CD14-positive monocyte (primary cell): ENCODE measurements around the gene DCUN1D5. TPM values are rescaled to one million over a fixed set of nuclear protein-coding genes. Genes with fewer than 3 reads are reported as not detected.

Source experiments
- DNase-seq, 3 donors: peaks; one replicate each; pipeline ENCODE4 v3.0.0-alpha.2; 2011 to 2022
- H2AFZ ChIP-seq: 2 replicates; pipeline ENCODE4 v1.6.0; 2012; ENCODE audit warnings: mild to moderate bottlenecking, low read depth, low read length, inconsistent platforms; ENCODE audit not compliant: insufficient read depth, poor library complexity, severe bottlenecking
- H3K27ac ChIP-seq, 2 donors: 1 replicate in 1 of 2; 2 replicates in 1 of 2; pipeline ENCODE4 v1.5.1; 2012 to 2013; ENCODE audit warnings: low read length in 2 of 2, control low read depth in 1 of 2, inconsistent platforms in 1 of 2, low read depth in 1 of 2, mild to moderate bottlenecking in 1 of 2
- H3K27me3 ChIP-seq, 2 donors: one replicate each; pipeline versions ENCODE4 v1.6.0 to v1.6.1; 2011 to 2013; ENCODE audit warnings: low read length in 2 of 2; ENCODE audit not compliant: control insufficient read depth in 2 of 2, insufficient read depth in 2 of 2
- H3K36me3 ChIP-seq, 2 donors: replicated peaks in 1 of 2; 1 replicate in 1 of 2; 2 replicates in 1 of 2; pipeline versions ENCODE4 v1.5.1 to v1.6.1; 2012 to 2013; ENCODE audit warnings: low read length in 2 of 2, control low read depth in 1 of 2, inconsistent platforms in 1 of 2, mild to moderate bottlenecking in 1 of 2; ENCODE audit not compliant: insufficient read depth in 2 of 2, control insufficient read depth in 1 of 2
- H3K4me1 ChIP-seq, 2 donors: 1 replicate in 1 of 2; 2 replicates in 1 of 2; pipeline versions ENCODE4 v1.5.1 to v1.6.1; 2012 to 2013; ENCODE audit warnings: low read length in 2 of 2, control low read depth in 1 of 2, inconsistent platforms in 1 of 2, mild to moderate bottlenecking in 1 of 2, moderate library complexity in 1 of 2; ENCODE audit not compliant: insufficient read depth in 2 of 2, control insufficient read depth in 1 of 2
- H3K4me2 ChIP-seq: replicated peaks from 2 replicates; pipeline ENCODE3; 2012; ENCODE audit warnings: low read length, moderate library complexity, mild to moderate bottlenecking; ENCODE audit not compliant: poor library complexity, severe bottlenecking; ENCODE audit errors: extremely low read depth
- H3K4me3 ChIP-seq, 3 experiments: fragments of 200-600 bp in 1 of 3; sonication (generic) in 1 of 3; replicated peaks in 1 of 3; 1 replicate in 2 of 3; 2 replicates in 1 of 3; pipeline ENCODE4 v1.5.1; 2011 to 2013; ENCODE audit warnings: low read length in 3 of 3, mild to moderate bottlenecking in 3 of 3, control low read depth in 2 of 3, low read depth in 2 of 3, inconsistent platforms in 1 of 3, moderate library complexity in 1 of 3
- H3K79me2 ChIP-seq: 2 replicates; pipeline ENCODE4 v1.6.0; 2012; ENCODE audit warnings: mild to moderate bottlenecking, control low read depth, inconsistent platforms, low read length, moderate library complexity; ENCODE audit not compliant: insufficient read depth
- H3K9ac ChIP-seq: 2 replicates; pipeline ENCODE4 v1.6.0; 2017; ENCODE audit warnings: low read length, mild to moderate bottlenecking; ENCODE audit not compliant: insufficient read depth, poor library complexity, severe bottlenecking
- H3K9me3 ChIP-seq, 2 donors: replicated peaks in 1 of 2; 1 replicate in 1 of 2; 2 replicates in 1 of 2; pipeline versions ENCODE4 v1.5.1 to v1.6.1; 2012 to 2013; ENCODE audit warnings: low read length in 2 of 2, control low read depth in 1 of 2; ENCODE audit not compliant: control insufficient read depth in 1 of 2, insufficient read depth in 1 of 2
- H4K20me1 ChIP-seq: 2 replicates; pipeline ENCODE4 v1.6.0; 2012; ENCODE audit warnings: mild to moderate bottlenecking, low read length, control low read depth, moderate library complexity; ENCODE audit not compliant: insufficient read depth
- H3K27ac Mint-ChIP-seq, 7 donors: one replicate each; pipeline ENCODE4 v1.8.0; 2020; ENCODE audit warnings: mild to moderate bottlenecking in 7 of 7, mixed read lengths in 7 of 7, moderate library complexity in 6 of 7, inconsistent platforms in 2 of 7
- H3K27me3 Mint-ChIP-seq, 3 donors: one replicate each; pipeline ENCODE4 v1.8.0; 2021 to 2022; ENCODE audit warnings: low read depth in 3 of 3, mild to moderate bottlenecking in 3 of 3, mixed read lengths in 3 of 3, moderate library complexity in 3 of 3, inconsistent platforms in 1 of 3
- H3K36me3 Mint-ChIP-seq, 2 donors: one replicate each; pipeline ENCODE4 v1.8.0; 2020; ENCODE audit warnings: mixed read lengths in 2 of 2, inconsistent platforms in 1 of 2, mild to moderate bottlenecking in 1 of 2
- H3K4me1 Mint-ChIP-seq: one replicate; pipeline ENCODE4 v1.8.0; 2020; ENCODE audit warnings: mild to moderate bottlenecking, mixed read lengths
- H3K4me3 Mint-ChIP-seq, 2 donors: one replicate each; pipeline ENCODE4 v1.8.0; 2020; ENCODE audit warnings: mild to moderate bottlenecking in 2 of 2, mixed read lengths in 2 of 2, moderate library complexity in 1 of 2
- H3K9me3 Mint-ChIP-seq, 7 donors: one replicate each; pipeline ENCODE4 v1.8.0; 2020 to 2022; ENCODE audit warnings: mixed read lengths in 7 of 7, mild to moderate bottlenecking in 6 of 7, moderate library complexity in 6 of 7, inconsistent platforms in 2 of 7
- WGBS: methylation state at CpG from one replicate; pipeline ENCODE4 v1.1.5; 2013; ENCODE audit warnings: missing lambda C conversion rate; ENCODE audit not compliant: insufficient coverage; 5-methylcytosine and 5-hydroxymethylcytosine counted together
- intact Hi-C, 2 donors: fragments of 100-400 bp; cut with micrococcal nuclease; formaldehyde crosslinking; loops; one replicate each; pipeline versions ENCODE4 v1.15.0 to v1.15.1; 2023
- polyA plus RNA-seq, 3 donors: library from polyadenylated mRNA; depleted of rRNA in 1 of 3; unstranded in 2 of 3; stranded (reverse) in 1 of 3; fragments of 300-500 nt in 2 of 3; fragments of >200 nt in 1 of 3; fragmentation: Illumina TruSeq in 2 of 3; gene quantifications; 1 replicate in 2 of 3; 2 replicates in 1 of 3; pipeline ENCODE4 v1.2.3, GENCODE V29; 2012 to 2021
- TF ChIP-seq, protein P1 (sequence below): fragments of 200-600 bp; IDR thresholded peaks from one replicate; pipeline ENCODE4 v1.8.0; 2022; ENCODE audit warnings: antibody characterized with exemption, mild to moderate bottlenecking

The DCUN1D5 gene
- polyA plus RNA-seq, 3 donors, result 7.8 to 20.3 (median 19.5) TPM

DNA sequence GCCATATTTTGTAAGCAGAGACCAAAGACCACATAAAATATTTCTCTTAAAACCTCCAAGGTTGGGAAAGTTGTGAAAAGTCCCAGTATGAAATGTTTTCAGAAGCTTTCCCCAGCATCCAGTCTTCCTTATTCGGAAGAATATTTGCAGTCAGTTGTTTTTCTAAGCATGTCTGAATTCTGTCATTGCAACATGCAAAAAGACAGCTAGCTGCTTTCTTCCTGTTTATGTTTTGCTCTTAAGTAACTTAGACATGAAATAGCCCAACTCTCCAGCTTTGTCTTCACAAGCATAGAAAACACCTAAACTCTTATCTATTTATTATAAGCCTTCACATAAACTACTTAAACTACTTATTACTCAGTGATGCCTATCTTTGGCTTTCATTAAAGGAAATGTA lies 78.5 kb downstream of the DCUN1D5 start:
- intact Hi-C loops, result no loop called here
- no peaks in the 10 kb centered on the region for H3K4me1 Mint-ChIP-seq

More for the DNA sequence above, 78.5 kb downstream of the DCUN1D5 start:
- Mint-ChIP-seq H3K4me3 (no peak overlapping the region), H3K27ac (no peak overlapping the region), H3K27me3 (peaks cover 0 to 3% (median 0%) of the 10 kb centered on the region in 3 donors), H3K36me3 (no peaks in the 10 kb centered on the region), H3K9me3 (peaks cover 3 to 13% (median 6%) of the 10 kb centered on the region in 7 donors)
- no peak overlapping the region for H3K4me3 ChIP-seq
- H3K27me3 ChIP-seq, result no peaks in the 10 kb centered on the region
- H3K4me2 ChIP-seq, result no peak overlapping the region
- no peaks in the 10 kb centered on the region for H3K79me2 ChIP-seq
- H2AFZ ChIP-seq, result no peak overlapping the region
- H3K9ac ChIP-seq, result no peak overlapping the region
- no peak overlapping the region for H3K27ac ChIP-seq
- DNase-seq, result no peak
- H3K9me3 ChIP-seq, result peaks cover 4 to 9% of the 10 kb centered on the region in 2 donors
- H3K4me1 ChIP-seq, result no peaks in the 10 kb centered on the region
- 88% methylated on average over 1 of the region's 1 CpG for WGBS
- H4K20me1 ChIP-seq, result no peaks in the 10 kb centered on the region
- H3K36me3 ChIP-seq, result no peaks in the 10 kb centered on the region
- TF ChIP-seq, protein P1, sequence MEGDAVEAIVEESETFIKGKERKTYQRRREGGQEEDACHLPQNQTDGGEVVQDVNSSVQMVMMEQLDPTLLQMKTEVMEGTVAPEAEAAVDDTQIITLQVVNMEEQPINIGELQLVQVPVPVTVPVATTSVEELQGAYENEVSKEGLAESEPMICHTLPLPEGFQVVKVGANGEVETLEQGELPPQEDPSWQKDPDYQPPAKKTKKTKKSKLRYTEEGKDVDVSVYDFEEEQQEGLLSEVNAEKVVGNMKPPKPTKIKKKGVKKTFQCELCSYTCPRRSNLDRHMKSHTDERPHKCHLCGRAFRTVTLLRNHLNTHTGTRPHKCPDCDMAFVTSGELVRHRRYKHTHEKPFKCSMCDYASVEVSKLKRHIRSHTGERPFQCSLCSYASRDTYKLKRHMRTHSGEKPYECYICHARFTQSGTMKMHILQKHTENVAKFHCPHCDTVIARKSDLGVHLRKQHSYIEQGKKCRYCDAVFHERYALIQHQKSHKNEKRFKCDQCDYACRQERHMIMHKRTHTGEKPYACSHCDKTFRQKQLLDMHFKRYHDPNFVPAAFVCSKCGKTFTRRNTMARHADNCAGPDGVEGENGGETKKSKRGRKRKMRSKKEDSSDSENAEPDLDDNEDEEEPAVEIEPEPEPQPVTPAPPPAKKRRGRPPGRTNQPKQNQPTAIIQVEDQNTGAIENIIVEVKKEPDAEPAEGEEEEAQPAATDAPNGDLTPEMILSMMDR, result no peak

Other genes with a start within 250 kb of the DCUN1D5 start
- not detected for gene MMP3, start 248.6 kb downstream of the DCUN1D5 start, polyA plus RNA-seq
- not detected for gene MMP12, start 217.2 kb downstream of the DCUN1D5 start, polyA plus RNA-seq
- gene MMP13, start 136.4 kb downstream of the DCUN1D5 start, polyA plus RNA-seq, result not detected
- gene DYNC2H1, start 17.3 kb upstream of the DCUN1D5 start, polyA plus RNA-seq, result 1 to 10 TPM in 1 of 3 donors, under 1 TPM in 2; 0.10 to 1.5 (median 0.36) TPM